DMS53 treated with DMSO at 0.1 percent for 48 hours (cell line): Measurements from ENCODE around the gene SYNGR1.

ENCODE experiments used
- DNase-seq: peaks from one replicate; lab custom pipeline; 2025; ENCODE audit not compliant: unreplicated experiment; lab: John Stamatoyannopoulos, UW

Gene SYNGR1

DNA sequence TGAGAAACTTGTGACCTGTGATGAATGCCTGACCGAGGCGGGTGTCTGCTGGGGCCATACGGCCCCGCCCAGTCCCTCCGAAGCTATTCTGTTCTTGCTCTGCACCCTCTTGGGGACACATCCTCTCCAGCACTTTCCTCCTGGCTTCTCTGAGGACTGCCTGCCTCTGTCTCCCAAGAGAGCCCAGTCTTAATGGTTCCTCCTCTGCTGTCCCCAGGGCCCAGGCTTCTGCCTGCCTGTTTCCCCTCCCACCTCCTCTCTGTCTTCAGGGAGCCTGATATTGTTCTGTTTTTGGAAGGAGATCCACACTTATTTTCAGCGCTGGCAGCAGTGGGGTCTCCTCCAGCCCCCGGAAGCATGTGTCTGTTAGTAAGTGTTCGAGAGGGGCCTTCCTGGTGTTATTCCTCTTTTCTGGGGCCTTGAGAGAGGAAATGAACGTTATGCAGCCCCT lies 18.7 kb downstream of the SYNGR1 start:
- DNase-seq: no peak

DNA sequence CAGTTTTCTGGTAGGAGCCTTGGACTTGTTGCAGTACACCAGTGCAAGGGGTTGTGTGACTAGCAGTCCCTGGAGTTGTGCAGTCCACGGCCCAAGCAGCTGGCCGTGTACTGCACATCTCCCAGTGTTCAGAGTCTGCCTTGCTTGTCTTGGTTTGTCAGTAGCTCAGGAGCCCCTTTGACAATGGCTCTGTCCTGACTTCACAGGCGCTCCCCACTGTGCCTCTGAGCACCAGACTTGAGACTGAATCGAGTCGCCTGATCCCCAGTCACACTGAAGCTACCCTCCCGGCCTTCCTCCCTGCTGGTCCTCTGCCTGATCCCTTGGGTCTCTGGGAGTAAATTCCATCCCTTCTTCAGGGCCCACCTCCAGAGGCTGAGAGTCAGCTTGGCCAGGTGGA lies 19.4 kb downstream of the SYNGR1 start:
- no peak for DNase-seq

DNA sequence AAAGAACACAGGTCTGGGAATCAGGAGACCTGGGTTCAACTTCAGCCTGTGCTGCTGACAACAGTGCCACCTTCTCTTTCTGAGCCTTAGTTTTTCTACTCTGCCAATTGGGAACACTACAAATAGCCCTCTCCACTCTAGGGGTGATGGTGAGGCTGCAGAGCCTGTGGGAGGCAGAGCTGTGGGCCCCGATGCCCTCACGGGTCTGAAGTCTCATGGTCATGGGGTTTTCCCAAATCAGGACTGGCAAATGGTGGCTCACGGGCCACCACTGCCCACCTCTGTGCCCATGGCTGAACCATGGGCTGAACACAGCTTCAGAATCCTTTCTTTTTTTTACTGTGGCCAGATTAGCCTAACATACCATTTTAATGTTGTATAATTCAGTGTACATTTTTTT lies 19.8 kb downstream of the SYNGR1 start:
- no peak for DNase-seq

DNA sequence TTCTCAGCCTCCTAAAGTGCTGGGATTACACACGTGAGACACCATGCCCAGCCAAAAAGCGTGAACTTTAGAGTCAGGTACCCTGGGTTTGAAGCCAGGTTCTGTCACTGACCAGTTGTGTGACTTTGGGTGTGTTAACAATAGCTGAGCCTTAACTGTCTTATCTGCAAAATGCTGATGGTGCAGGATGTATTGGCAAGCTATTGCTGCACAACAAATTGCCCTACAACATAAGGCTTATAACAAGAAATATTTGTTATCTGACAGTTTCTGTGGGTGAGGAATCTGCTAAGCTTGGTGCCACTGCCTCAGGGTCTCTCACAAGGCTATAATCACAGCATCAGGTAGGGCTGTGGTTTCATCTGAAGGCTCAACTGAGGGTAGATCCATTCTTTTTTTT lies 21.9 kb downstream of the SYNGR1 start:
- DNase-seq: no peak

DNA sequence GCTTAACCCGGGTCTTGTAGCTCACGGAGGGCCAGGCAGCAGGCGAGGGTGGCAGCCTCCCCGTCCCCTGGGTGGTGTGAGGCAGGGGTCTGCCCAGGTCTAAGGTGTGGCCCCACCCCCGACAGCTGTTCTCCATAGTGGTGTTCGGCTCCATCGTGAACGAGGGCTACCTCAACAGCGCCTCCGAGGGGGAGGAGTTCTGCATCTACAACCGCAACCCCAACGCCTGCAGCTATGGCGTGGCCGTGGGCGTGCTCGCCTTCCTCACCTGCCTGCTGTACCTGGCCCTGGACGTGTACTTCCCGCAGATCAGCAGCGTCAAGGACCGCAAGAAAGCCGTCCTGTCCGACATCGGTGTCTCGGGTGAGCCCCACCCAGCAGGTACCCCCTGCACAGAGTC lies 24.4 kb downstream of the SYNGR1 start:
- no peak for DNase-seq

DNA sequence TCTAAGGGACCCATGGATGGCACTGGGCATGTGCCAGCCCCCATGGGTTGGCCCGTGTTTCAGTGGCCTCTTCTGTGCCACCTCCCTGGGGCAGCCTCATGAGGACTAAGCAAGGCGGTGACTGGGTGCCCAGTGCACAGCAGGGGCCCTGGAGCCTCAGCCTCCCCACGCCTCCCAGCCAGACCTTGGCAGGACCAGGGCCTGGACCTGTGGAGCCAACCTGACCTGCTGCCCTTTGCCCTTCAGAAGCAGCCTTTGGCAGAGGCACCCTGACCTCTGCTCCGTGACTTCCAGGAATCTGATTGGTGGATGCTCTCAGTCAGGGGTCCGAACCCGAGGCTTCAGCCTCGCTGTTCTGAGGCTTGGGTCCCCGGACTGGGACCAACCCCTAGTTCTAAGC lies 25.0 kb downstream of the SYNGR1 start:
- DNase-seq: no peak

DNA sequence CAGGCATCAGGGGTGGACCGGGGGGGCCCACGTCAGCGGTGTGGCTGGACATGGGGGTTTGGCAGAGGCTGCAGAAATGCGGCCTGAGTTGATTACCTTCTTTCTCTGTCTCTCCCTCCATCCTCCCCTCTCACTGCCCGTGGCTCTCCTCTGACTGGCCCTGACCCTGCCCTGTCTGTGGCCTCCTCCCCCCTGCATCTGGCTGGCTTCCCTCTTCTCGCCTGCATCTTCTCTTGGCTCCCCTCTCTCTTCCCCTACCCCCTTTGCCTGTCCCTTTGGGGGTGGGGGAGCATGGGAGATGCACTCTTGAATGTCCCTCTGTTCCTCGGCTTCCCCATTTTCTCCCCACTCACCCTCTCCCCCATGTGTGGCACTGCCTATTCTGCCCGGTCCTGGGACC lies 25.9 kb downstream of the SYNGR1 start:
- no peak for DNase-seq

DNA sequence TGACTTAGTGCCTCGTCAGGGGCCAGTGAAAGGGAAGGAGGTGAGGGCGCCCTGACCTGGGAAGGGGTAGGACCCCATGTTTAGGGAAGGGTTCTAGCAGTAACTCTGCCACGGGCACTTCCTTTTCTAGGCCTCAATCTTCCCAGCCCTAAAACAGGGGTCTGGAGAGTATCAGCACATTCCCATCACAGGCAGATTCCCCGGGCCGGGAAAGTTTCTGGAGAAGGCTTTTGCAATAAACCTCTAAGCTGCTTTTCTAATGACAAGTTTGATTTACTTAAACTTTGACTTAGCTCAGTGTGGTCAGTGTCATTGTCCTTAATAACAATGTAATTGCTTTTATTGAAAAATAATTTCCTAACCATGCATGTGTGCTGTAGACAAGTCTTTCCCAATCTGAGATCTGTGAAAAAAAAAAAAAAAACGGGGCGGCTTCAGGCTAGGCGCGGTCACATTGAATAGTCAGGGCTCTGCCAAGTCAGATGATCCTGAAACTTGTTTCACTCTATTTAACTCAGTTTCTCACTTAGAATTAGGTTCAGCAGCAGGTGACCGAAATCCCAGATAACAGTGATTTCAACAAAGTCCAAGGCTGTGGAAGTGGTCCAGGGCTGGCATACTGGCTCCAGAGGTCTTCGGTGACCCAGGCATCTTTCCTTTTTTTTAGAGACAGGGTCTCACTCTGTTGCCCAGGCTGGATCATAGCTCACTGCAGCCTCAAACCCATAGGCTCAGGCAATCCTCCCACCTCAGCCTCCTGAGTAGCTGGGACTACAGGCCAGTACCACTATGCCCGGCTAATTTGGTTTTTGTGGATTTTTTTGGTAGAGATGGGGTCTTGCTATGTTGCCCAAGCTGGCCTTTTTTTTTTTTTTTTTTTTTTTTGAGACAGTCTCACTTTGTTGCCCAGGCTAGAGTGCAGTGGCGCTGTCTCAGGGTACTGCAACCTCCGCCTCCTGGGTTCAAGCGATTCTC lies 30.3 kb downstream of the SYNGR1 start:
- DNase-seq: no peak

DNA sequence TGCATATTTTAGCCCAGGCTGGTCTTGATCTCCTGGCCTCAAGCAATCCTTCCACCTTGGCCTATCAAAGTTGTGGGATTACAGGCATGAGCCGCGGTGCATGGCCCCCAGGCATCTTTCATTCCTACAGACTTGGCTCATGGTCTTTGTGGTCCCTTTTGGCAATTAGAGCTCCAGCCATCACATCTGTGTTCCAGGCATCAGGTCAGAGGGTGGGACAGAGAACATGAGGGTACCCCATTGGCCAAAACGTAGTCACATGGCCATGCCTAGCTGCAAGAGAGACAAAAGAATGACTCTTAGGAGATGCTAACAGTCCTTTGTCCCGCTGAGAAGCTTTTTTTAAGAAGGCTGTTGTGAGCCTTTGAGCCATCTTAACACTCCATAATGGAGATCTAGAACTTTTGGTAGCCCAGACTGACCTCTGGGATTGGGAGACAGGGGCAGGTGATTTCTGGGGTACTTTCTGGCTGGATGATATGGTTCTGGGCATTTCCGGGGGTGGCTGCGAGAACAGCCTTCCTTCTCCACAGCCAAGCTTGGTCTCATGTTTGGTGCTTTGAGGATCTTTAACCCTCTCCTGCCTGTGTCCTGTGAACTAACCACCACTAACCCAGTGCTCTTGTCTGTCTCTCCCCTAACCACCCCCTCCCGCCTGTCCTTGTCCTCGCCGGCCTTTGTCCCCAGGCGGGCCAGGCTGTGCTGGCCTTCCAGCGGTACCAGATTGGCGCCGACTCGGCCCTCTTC lies 31.4 kb downstream of the SYNGR1 start:
- DNase-seq: no peak

DNA sequence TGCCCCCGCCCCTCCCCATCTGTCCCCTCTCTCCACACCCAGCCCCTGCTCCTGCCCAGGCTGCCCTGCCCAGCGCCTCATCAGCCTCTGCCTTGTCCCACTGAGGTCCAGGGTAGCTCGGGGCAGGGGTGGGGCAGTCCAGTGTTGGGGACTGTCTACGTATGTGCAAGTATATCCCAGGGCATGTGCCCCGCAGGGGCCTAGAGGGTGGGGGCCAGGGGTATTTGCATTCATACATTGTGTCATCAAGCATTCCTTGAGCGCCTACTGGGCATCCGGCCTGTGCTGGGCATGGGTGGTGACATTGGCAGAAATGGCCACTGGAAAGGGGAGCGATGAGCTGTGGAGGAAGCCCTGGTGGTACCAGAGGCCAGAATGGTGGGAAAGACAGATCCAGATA lies 32.1 kb downstream of the SYNGR1 start:
- DNase-seq: no peak

DNA sequence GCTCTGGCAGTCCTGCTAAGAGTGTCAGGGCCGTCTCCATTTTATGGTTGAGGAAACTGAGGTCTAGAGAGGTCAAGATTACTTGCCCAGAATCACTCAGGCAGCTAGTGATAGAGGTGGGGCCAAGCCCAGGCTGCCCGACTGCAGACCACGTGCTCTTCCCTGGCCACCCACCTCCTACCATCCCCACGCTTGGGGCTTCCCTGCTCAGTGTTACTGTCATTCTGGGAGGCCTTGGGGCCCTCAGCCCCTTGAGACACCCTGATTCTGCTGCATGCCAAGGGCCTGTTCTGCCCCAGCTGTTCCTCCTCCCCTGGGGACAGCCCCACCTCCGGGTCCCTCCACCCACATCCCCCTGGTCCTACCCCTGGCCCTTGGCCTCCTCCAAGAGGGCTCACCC lies 32.6 kb downstream of the SYNGR1 start:
- DNase-seq: no peak

DNA sequence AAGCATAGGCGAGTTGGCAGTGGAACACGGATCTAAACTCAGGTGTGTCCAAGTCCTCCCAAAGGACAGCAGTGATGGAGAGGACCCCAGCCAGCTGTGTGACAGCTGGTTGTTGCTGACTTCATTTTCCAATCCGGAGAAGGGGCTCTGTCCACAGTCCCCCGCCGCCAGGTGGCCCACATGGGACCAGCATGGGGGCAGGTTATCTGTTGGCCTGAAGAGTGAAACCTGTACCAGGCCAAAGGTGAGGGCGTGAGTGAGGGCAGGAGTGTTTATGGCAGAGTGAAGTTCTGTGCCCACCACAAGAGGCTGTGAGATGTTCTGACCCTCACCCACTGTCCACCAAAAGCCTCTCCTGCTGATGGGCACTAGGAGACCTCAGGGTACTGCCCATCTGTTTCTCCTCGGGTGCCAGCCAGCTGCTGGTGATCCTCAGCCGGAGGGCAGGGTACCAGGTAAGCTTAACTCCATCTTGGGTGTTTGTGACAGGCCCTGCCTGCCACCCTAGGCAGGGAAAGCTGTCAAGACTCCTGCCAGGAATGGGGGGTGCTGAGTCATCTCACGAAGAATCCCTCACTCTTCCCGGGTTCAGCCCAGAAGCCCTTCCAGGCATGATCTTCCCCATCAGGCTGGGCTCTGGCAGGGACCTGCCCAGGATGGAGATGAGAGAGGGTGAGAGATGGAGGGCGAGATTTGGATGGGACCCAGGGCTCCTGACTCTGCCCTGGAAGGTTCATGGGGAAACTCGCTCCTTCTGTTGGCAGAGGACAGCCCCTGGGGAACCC lies 34.2 kb downstream of the SYNGR1 start:
- no peak for DNase-seq

DNA sequence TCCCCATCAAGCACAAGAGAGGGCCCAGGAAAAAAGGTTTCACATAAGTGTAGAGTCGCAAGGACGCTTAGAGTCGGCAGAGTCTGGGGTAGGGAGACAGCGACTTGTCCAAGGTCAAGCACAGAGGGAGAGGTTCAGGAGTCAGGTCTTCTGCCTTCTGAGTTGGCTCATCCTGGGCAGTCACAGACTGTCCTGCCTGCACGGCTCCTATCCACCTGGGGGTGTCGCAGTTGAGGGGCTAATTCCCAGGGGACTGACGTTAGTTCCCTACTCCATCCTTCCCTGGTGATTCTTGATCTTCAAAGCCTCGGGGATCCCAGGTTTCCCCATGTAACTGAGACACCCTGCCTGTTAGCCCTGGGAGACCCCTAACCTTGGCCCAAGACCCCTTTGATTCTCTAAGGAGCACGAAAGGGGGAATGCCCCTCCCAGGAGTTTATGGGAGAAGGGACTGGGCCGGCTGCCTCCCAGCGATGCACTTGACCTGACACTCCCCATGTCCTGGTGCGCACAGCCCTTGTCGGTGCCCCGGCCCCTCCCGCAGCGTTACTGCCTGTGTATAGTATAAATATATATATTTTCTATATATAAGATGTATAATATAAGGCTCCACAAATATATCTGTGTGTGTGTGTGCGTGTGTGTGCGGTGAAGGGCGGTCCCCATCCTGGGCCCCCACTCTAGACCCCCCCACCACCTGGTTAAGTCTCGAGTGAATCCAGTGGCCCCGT lies 35.1 kb downstream of the SYNGR1 start:
- DNase-seq: no peak

DNA sequence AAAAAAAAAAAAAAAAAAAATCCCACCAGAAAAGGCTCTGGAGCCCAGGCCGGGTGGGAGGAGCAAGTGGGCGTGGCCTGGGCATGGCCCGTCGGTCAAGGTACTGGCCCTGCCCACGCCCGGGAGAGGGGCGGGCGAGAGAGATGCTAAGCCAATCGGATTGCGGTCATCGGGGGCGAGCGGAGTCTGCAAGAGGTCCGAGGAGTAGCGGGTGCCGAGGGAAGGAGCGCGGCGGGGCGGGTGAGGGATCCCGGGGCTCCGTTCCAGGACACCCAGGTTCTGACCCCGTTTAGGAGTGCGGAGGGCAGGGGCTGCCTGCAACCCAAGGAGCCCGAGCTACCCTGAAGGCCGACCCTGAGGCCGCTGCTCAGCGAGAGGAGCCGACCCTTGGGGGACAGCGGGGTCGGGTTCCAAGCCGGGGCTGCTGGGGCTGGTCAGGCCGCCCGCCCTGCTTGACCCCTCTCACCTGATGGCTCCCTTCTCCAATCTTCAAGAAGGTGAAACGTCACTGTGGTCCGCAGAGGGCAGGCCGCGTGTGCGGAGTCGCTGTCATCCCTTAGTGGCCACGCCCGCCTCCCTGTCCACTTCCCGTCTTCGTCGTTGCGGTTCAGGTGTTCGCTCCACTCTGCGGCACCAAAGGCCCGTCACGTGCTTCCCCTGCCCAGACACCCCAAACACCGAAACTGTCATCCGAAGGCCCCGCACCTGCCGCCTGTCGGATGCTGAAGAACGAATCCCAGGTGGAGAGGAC lies 38.6 kb downstream of the SYNGR1 start:
- DNase-seq: peak; percentile 71

DNA sequence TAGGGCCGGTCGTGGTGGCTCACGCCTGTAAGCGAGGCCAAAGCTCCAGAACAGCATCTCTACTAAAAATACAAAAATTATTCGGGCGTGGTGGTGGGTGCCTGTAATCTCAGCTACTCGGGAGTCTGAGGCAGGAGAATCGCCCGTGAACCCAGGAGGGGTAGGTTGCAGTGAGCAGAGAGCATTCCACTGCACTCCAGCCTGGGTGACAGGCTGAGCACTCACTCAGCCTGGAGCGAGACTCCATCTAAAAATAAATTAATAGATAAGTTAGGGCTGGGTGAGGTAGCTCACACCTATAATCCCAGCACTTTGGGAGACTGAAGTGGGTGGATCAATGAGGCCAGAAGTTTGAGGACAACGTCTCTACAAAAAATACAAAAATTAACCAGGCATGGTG lies 39.6 kb downstream of the SYNGR1 start:
- no peak for DNase-seq

DNA sequence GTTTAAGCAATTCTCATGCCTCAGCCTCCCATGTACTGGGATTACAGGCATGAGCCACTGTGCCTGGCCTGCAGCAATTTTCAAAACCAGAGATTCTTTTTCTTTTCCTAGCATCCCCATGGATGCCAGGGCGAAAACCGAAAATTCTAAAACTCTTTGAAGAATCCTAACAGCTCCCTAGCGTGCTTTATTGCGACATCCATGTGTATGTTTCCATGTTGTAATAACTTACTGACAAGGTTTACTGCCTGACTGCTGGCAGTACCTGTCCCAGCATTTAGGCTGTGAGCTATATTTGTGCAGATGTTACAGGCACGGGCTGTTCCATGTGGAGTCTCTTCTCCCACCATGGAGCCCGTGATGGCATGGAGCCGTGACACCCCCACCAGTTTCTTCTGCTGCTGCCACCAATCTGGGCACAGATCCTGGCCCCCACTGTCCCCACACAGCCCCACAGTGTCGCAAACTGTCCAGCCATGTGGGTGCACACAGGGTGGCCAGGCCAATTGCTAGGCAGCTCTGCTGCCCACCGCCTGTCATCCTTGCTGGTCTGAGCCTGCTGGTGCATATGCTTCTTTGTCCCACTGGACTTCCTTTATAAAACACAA lies 42.7 kb downstream of the SYNGR1 start:
- DNase-seq: no peak

DNA sequence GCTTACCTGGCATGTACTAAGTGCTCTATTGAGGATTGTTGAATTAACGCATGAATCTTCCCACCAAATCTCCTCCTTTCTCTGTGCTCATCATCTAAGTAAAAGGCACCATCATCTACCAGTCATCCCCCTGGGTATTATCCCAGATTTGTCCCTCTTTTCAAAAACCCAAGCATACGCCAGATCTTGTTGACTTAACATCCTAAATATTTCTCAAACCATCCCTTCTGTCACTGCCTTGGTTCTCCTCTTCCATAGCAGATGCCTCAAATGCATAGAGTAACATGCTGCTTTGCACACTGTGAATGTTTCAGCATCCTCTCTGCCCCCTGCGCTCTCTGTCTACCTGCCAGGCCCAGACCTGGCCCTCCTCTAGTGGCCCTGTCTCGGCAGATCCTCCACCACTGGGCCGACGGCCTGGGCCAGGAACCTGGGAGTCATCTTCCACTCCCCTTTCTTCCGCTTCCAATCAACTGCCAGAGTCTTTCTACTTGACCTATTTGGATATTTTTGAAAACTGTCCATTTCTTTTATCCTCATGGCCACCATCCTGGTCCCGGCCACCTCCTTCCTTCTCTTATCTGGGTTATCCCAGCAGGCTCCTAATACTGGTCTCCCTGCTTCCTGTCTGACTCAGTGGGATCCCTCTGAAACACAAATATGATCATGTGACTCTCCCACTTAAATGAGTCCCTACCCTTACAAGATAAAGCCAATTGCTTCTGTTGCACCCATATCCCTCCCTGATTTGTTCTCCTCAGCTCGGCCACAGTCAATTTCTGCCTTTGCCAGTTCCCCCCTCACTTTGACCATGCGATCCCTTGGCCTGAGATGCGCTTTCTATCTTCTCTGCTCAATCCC lies 46.4 kb downstream of the SYNGR1 start:
- DNase-seq: no peak

DNA sequence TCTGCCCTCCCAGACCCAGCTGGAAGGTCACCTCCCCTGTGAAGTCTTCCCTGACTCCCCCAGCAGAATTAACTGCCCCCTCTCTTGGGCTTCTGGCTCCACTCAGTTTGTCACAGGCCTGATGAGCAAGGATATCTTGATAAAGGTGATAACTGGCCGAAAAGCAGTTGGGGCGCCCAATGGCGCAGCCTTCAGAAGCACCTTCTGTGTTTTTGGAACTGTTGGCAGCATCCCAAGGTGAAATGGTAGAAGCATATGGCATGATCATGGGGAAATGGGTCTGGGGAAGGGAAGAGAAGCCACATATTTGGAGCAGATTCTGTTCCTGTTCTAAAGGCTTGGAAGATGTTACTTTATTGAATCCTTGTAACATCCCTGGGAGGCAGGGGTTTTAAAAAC lies 47.0 kb downstream of the SYNGR1 start:
- no peak for DNase-seq

DNA sequence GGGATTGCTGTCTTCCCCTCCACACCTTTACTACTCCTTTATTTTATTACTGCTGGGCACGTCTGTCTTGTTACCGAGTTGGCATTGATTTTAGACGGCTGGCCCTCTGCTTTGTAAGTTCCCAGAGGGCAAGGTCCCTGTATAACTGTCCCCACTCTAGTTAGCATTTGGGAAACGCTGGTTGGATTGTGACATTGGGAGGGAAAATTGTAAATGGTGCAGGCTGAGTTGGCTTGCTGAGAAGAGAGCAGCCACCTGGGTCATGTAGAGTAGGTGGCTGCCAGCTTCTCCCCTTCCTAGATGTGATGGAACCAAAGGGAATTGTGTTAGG lies 51.5 kb downstream of the SYNGR1 start:
- no peak for DNase-seq
